OCI-LY7 (cell line): ENCODE results near the gene CAPN5. TPM values are rescaled to one million over a fixed set of nuclear protein-coding genes. Genes with fewer than 3 reads are reported as not detected.

Source experiments
- BruUV-seq: library from RNA; stranded (reverse); fragments of 400-500 nt; replicated peaks from 2 replicates; lab custom pipeline; 2021; lab: Mats Ljungman, UMichigan
- CTCF ChIA-PET: fragments of 300-600 bp; sonication (Branson Sonifier 250); formaldehyde crosslinking; loops from one replicate; lab custom pipeline; 2022; ENCODE audit warnings: antibody characterized with exemption; ENCODE audit not compliant: unreplicated experiment; lab: Charles Lee
- POLR2A ChIA-PET: fragments of 300-600 bp; sonication (Branson Sonifier 250); formaldehyde crosslinking; loops from one replicate; lab custom pipeline; 2022; ENCODE audit warnings: antibody characterized with exemption; lab: Charles Lee
- DNase-seq: peaks from one replicate; pipeline ENCODE4 v3.0.0-alpha.2; 2015; ENCODE audit warnings: low spot score
- H2AFZ ChIP-seq: fragments of 200-600 bp; sonication (generic), shearing (Covaris generic); 2 replicates; pipeline ENCODE4 v1.6.1; 2014; ENCODE audit warnings: mild to moderate bottlenecking, antibody characterized with exemption, low read length, moderate library complexity
- H3K27ac ChIP-seq: fragments of 200-600 bp; sonication (generic); 2 replicates; pipeline ENCODE4 v1.5.1; 2014; ENCODE audit warnings: mixed run types, low read depth, mild to moderate bottlenecking, moderate library complexity, low read length, inconsistent platforms; ENCODE audit not compliant: poor library complexity, severe bottlenecking
- H3K36me3 ChIP-seq: fragments of 200-600 bp; sonication (generic); 2 replicates; pipeline ENCODE4 v1.6.1; 2014; ENCODE audit warnings: mild to moderate bottlenecking, antibody characterized with exemption, low read length, moderate library complexity, mixed read lengths; ENCODE audit not compliant: insufficient read depth
- H3K4me1 ChIP-seq: fragments of 200-600 bp; sonication (generic); 2 replicates; pipeline ENCODE4 v1.5.1; 2014; ENCODE audit warnings: mild to moderate bottlenecking, low read length; ENCODE audit not compliant: insufficient read depth, poor library complexity, severe bottlenecking
- H3K4me2 ChIP-seq: fragments of 200-600 bp; sonication (generic); 2 replicates; pipeline ENCODE4 v1.6.1; 2014; ENCODE audit warnings: mild to moderate bottlenecking, low read length
- H3K4me3 ChIP-seq: fragments of 200-600 bp; sonication (generic); 2 replicates; pipeline ENCODE4 v1.5.1; 2014; ENCODE audit warnings: mild to moderate bottlenecking, low read depth, low read length; ENCODE audit not compliant: poor library complexity, severe bottlenecking
- H3K79me2 ChIP-seq: fragments of 200-600 bp; sonication (generic); 2 replicates; pipeline ENCODE4 v1.6.1; 2016; ENCODE audit warnings: low read depth, mild to moderate bottlenecking, low read length, moderate library complexity, mixed read lengths; ENCODE audit not compliant: insufficient read depth
- H3K9me2 ChIP-seq: fragments of 200-600 bp; sonication (generic); 2 replicates; pipeline ENCODE4 v1.6.1; 2016; ENCODE audit warnings: mild to moderate bottlenecking, low read length, mixed read lengths; ENCODE audit not compliant: insufficient read depth
- H3K9me3 ChIP-seq: fragments of 200-600 bp; sonication (generic); 2 replicates; pipeline ENCODE4 v1.6.1; 2014; ENCODE audit warnings: mild to moderate bottlenecking, mixed run types, low read length, mixed read lengths
- H4K20me1 ChIP-seq: fragments of 200-600 bp; sonication (generic); 2 replicates; pipeline ENCODE4 v1.6.1; 2014; ENCODE audit warnings: mild to moderate bottlenecking, antibody characterized with exemption, low read length, moderate library complexity, mixed read lengths; ENCODE audit not compliant: insufficient read depth
- EZH2phosphoT487 ChIP-seq: fragments of 200-600 bp; sonication (generic); IDR thresholded peaks from 2 replicates; pipeline ENCODE4 v1.6.1; 2018; ENCODE audit warnings: low read depth, borderline replicate concordance, mild to moderate bottlenecking, mixed run types, antibody characterized with exemption, low read length, moderate library complexity, mixed read lengths
- intact Hi-C: fragments of 100-400 bp; cut with micrococcal nuclease; formaldehyde crosslinking; loops from one replicate; pipeline ENCODE4 v1.10.0; 2022; ENCODE audit not compliant: unreplicated experiment
- total RNA-seq, 2 experiments: library from RNA; depleted of rRNA in 1 of 2; stranded (reverse); fragments of >200 nt in 1 of 2; shearing (Covaris generic) in 1 of 2; gene quantifications; 2 replicates each; pipeline ENCODE4 v1.2.3, GENCODE V29; 2014 to 2022
- TF ChIP-seq, protein P1 (sequence below): fragments of 200-600 bp; sonication (generic); conservative IDR thresholded peaks from 2 replicates; pipeline ENCODE4 v1.5.1; 2014; ENCODE audit warnings: mild to moderate bottlenecking, antibody characterized with exemption, low read length, moderate library complexity, mixed read lengths

The CAPN5 gene
- total RNA-seq, 2 experiments from 2014 or later: 1.4 to 1.5 TPM

DNA sequence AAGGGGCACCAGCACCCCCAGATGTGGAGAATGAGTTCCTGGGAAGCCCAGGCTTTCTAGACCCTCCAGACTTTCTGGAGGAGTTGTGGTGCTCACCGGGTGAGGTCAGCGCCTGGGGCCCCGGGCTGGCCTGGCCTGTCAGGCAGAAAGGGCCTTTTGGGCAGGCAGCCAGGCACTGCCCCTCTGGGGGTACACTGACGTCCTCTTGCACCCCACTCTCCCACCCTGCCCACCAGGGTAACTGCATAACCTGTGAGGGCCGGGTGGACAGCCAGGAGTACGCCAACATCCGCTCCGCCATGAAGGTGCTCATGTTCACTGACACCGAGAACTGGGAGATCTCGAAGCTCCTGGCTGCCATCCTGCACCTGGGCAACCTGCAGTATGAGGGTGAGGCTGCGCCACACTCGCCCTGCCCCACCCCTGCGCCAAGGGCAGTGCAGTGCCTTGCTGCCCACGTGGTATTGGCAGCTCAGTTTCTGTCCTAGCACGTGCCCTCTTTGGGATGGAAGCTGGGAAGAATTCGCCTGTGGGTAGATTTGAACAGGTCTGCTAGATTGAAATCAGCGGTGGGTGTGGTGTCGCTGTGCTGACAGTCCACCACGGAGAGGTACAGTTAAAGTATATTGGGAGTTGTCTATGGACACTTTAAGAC is 91.4 kb downstream of the CAPN5 start:
- no peaks in the 10 kb centered on the region for H4K20me1 ChIP-seq
- no peaks in the 10 kb centered on the region for H3K9me3 ChIP-seq
- BruUV-seq: no TSS peak
- no peak for TF ChIP-seq EZH2phosphoT487
- TF ChIP-seq, protein P1, sequence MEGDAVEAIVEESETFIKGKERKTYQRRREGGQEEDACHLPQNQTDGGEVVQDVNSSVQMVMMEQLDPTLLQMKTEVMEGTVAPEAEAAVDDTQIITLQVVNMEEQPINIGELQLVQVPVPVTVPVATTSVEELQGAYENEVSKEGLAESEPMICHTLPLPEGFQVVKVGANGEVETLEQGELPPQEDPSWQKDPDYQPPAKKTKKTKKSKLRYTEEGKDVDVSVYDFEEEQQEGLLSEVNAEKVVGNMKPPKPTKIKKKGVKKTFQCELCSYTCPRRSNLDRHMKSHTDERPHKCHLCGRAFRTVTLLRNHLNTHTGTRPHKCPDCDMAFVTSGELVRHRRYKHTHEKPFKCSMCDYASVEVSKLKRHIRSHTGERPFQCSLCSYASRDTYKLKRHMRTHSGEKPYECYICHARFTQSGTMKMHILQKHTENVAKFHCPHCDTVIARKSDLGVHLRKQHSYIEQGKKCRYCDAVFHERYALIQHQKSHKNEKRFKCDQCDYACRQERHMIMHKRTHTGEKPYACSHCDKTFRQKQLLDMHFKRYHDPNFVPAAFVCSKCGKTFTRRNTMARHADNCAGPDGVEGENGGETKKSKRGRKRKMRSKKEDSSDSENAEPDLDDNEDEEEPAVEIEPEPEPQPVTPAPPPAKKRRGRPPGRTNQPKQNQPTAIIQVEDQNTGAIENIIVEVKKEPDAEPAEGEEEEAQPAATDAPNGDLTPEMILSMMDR: no peak
- no peaks in the 10 kb centered on the region for H3K36me3 ChIP-seq
- no peaks in the 10 kb centered on the region for H3K79me2 ChIP-seq
- ChIA-PET POLR2A (no interaction called here), CTCF (no interaction called here)
- intact Hi-C loops: no loop called here
- no peak overlapping the region for H3K27ac ChIP-seq
- H2AFZ ChIP-seq: no peak overlapping the region
- no peak overlapping the region for H3K4me3 ChIP-seq
- DNase-seq: no peak
- H3K4me2 ChIP-seq: no peak overlapping the region
- H3K9me2 ChIP-seq: no peaks in the 10 kb centered on the region
- H3K4me1 ChIP-seq: no peaks in the 10 kb centered on the region

DNA sequence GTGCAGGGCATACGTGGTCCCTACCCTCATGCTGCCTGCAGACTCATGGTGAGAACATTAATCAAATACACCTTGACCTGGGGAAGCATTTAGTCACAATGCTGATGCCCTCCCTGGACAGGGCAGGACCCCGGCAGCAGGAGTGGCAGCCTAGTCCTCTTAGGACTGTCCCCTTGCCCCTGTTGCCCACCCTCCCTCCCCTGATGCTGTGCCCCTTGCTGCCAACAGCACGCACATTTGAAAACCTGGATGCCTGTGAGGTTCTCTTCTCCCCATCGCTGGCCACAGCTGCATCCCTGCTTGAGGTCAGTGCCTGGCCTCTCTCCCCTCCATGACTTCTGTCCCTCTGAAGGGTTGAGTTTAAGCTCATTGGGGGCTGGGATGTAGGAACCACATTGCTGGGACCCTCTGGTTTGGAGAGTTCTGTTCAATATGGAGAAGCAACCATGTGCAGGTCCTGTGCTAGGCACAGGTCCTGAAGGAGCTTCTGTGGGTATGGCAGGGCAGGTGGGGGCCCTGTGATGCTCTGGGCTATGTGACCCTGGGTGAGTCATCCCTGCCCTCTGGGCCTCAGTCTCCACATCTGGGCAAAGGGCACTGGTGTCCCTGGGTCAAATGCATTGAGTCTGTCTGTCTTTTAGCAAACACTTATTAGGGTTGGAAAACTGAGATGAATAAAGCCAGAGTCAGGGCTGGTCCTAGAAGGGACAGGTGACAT is 92.6 kb downstream of the CAPN5 start:
- no peak overlapping the region for H2AFZ ChIP-seq
- H3K9me2 ChIP-seq: no peaks in the 10 kb centered on the region
- H3K9me3 ChIP-seq: no peaks in the 10 kb centered on the region
- H3K4me3 ChIP-seq: no peak overlapping the region
- CTCF ChIA-PET: no interaction called here
- H3K4me1 ChIP-seq: no peaks in the 10 kb centered on the region
- no peak overlapping the region for H3K27ac ChIP-seq
- no peak overlapping the region for H3K4me2 ChIP-seq
- no peak for TF ChIP-seq EZH2phosphoT487
- TF ChIP-seq, protein P1: no peak
- no peaks in the 10 kb centered on the region for H3K36me3 ChIP-seq
- POLR2A ChIA-PET: interaction anchor here (0.5 to 0.6 kb wide), 2 partner anchors 180 to 289 kb away, joined by 3 read pairs; no protein-coding TSS in a partner anchor
- no TSS peak for BruUV-seq
- H3K79me2 ChIP-seq: no peaks in the 10 kb centered on the region
- intact Hi-C loops: no loop called here
- no peak for DNase-seq
- H4K20me1 ChIP-seq: no peaks in the 10 kb centered on the region
